Measurements from ENCODE around the gene PDIA3.
"Not testable (repeated sequence)": the region's sequence is repeated elsewhere in the genome, so short reads cannot be mapped to it uniquely, and the experiment has no call there.

Gene PDIA3

GRCh38 chr15:43746245-43746902, at the start of gene PDIA3:
Gene PDIA3, plus strand, starts transcription at chr15:43746438. Its CDS starts 102 bp downstream, at chr15:43746540.
- peak; percentile 96 for DNase-seq

DNA sequence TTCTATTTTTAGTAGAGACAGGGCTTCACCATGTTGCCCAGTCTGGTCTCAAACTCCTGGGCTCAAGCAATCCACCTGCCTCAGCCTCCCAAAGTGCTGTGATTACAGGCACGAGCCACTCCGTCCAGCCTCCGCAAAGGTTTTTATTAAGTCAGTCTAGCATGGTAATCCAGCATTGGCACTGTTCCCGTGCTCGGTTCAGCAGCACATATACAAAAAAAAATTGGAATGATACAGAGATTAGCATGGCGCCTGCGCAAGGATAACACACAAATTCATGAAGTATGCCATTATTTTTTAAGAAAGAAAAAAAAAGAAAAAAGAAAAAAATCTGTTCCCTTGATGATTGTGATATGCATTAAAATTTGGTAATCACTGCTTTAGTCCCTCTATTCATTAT, 44.1 kb upstream of the PDIA3 start:
- no peak for DNase-seq

- no peak for DNase-seq
These were observed 43.4 kb upstream of the PDIA3 start for GRCh38 chr15:43702701-43703424.

GRCh38 chr15:43710431-43711131, 35.7 kb upstream of the PDIA3 start:
- not testable (repeated sequence) for DNase-seq

DNA sequence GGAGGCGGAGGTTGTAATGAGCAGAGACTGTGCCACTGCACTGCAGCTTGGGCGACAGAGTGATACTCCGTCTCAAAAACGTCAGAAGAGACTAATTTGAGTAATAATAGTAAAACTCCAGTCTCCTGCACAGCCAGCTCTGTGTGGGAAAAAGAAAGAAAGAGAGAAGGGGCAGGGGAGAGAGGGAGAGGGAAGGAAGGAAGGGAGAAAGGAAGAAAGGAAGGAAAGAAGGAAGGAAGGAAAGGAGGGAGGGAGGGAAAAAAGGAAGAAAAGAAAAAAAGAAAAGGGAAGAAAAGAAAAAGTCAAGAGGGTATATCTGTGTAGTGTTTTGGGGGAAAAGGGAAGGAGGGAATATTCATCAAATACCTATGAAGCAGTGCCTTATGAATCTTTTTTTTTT, 23.1 kb upstream of the PDIA3 start:
- DNase-seq = no peak

DNA sequence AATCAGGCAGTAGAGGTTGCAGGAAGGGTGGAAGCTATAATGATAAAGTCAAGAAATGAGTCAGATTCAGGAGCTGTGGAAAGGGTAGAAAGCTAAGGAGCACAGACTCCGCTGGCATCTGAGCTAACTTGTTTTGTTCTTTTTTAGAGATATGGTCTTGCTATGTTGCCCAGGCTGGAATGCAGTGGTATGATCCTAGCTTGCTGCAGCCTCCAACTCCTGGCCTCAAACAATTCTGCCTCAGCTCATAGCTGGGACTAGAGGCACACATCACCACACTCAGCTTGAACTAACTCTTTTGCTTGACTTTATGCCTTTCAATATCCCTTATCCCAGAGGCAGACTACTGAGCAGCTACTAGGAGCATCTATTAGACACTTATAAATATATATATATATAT, 19.9 kb upstream of the PDIA3 start:
- DNase-seq = not testable (repeated sequence)

- not testable (repeated sequence) for DNase-seq
These were observed 18.0 kb upstream of the PDIA3 start for GRCh38 chr15:43728053-43728725.

- no peak for DNase-seq
These were observed 10.8 kb upstream of the PDIA3 start for GRCh38 chr15:43735416-43735815.

DNA sequence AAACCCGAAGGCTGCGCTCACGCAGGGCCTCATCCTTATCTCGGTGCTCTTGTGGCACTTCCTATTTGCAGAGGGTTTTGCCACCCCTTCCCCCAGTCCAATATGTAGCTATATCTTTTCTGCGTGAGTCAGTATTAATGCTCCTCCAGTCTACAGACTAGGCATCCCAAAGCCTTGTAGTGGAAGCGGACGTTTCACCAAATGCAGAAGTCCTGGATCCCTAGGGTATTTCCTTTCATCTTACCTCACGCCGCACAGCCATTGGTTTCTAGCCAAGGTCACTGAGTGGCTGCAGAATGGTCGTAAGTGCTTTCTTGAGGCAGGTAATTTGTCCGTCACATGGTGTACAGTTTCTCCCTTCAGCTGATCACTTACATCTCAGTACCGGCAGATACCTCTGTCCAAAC, 668 bp downstream of the PDIA3 start:
- DNase-seq = not testable (repeated sequence)

DNA sequence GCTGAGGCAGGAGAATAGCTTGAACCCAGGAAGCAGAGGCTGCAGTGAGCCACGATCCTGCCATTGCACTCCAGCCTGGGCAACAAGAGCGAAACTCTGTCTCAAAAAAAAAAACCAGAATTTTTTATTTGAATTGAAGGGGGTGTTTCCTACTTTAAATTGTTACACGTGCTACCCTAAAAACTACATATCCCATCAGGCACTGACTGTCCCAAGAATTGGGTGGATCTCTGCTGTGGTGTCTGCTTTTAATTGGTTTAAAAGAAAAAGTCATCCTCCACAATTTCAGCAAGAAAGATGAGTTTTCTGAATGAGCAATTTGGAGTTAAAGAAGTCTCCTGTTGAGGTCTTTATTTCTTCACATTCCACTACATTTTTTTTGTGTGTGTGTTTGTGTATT, 2.1 kb downstream of the PDIA3 start:
- no peak for DNase-seq

DNA sequence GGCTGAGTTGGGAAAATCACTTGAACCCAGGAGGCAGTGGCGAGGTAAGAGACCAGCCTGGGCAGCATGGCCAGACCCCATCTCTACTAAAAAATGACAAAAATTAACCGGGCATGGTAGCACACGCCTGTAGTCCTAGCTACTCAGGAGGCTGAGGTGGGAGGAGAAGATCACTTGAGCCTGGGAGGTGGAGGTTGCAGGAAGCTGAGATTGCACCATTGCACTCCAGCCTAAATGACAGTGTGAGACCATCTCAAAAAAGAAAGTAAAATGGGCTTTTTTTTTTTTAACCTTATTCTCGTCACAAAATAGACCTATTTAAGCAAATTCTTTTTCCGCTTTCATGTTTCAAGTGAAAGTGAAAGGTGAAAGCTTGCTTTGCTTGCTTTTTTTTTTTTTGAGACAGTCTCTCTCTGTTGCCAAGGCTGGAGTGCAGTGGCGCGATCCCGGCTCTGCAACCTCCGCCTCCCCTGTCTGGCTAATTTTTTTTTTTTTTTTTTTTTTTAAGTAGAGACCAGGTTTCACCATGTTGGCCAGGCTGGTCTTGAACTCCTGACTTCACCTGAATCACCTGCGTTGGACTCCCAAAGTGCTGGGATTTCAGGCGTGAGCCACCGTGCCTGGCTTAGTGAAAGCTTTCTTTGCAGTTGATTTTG, 3.6 kb downstream of the PDIA3 start:
- no peak for DNase-seq

- no peak for DNase-seq
These were observed 5.6 kb downstream of the PDIA3 start for GRCh38 chr15:43751885-43752284.

DNA sequence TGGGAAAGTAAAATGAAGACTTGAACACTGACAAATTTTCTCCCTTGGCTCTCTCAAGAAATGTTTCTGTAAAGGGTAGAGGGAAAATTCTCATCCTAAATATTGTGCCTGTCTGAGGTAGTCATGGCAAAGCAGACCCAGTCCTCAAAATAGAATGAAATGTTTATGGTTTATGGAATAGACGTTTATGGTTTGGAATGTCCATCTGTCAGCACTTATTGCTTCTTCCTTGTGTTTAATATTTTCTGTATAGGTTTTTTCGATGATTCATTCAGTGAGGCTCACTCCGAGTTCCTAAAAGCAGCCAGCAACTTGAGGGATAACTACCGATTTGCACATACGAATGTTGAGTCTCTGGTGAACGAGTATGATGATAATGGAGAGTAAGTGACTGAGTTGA, 16.6 kb downstream of the PDIA3 start:
- DNase-seq = no peak

- no peak for DNase-seq
These were observed 17.7 kb downstream of the PDIA3 start for GRCh38 chr15:43763819-43764446.

GRCh38 chr15:43769584-43770228, 23.5 kb downstream of the PDIA3 start:
- DNase-seq = no peak

DNA sequence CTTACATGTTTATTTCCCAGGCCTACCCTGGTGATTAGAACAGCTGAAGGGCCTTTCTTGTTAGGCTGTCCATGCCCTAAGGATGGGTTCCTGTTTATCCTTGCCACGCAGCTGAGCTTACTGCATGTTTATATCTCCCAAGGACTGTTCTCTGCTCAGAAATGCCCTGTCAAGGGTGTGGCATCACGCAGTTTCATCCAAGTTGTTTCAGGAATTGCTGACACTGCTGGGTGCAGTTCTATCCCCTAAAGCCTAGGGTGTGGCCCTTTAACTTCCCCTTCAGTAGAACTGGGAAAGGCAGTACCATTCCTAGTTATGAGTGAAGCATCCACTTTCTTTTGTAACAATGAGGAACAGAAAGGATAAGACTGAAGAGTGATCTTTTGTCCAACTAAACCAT, 25.6 kb downstream of the PDIA3 start:
- DNase-seq = no peak

- no peak for DNase-seq
These were observed 26.4 kb downstream of the PDIA3 start for GRCh38 chr15:43772624-43773023.

- DNase-seq = no peak
These were observed 27.8 kb downstream of the PDIA3 start for GRCh38 chr15:43774062-43774461.

GRCh38 chr15:43775411-43775965, 29.2 kb downstream of the PDIA3 start:
- DNase-seq = no peak

DNA sequence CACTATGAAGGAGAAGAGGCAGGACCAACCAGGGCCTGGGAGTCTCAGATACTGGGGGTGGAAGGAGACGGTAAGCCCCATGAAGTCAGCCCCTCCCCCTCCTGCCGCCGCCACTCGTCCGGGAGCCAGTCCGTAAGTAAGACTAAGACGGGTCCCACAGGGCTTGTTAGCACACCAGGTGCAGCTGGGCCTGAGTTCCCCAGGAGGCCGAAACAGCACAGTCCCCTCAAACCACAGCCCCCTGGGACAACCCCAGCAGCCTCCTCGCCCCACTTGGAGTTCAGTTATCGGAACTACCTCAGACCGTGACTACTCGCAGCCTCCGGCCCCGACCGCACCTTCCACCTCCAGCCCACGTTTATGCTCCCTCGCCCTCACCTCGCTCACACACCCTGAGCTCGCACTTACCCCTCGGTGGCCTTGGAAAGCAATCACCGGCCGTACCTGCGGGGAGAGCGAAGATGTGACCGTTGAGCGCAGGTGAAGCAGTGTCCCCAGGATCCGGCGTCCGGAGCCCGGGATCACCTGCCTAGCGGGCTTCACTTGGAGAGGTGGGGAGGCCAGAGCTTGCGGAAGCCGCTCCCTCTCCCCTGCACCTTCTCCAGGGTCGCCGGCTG, 30.0 kb downstream of the PDIA3 start:
- DNase-seq = peak; percentile 47

DNA sequence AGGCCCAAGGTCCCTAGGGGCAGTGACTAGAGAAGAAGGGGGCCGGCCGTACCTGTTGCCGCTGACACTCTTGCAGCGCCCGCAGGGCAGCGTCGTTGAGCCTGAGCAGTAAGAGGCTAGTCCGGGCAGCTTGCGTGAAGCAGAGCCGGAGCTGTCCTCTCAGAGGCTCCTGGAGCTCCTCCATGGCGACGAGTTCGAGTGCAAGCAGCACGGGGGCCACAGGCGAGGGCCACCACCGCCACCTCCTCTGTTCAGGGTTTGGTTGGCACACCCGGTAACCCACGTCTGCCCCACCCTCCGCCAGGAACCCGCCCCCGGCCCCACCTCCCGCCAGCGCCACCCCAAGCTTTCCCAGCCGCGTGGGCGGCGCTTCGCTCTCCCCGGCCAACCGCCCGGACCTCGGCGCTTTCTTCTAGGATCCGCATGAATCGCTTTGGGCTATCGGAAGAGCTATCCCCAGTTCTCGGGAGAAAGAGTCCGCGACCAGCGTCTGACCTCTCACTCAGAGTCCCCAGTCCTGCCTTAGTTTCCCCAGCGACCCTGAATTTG, 30.6 kb downstream of the PDIA3 start, which contains the start of gene ELL3:
Gene ELL3, minus strand, starts transcription at position 249 of the 549 bp plus-strand sequence. Its CDS starts 65 bp downstream, at position 184.
- DNase-seq = peak; percentile 84
